ENCODE results near the gene FYB1.
A peak's percentile ranks its signal among the peaks of the same experiment; 100 is the strongest.

FYB1 gene

GRCh38 chr5:39080597-39081204 lies 138.7 kb downstream of the FYB1 start:
- DNase-seq (ENCODE audit: low spot score) = peak; percentile 54

- no peak for DNase-seq (ENCODE audit: low spot score)
These were observed 139.2 kb downstream of the FYB1 start for GRCh38 chr5:39080168-39080567.

GRCh38 chr5:39079147-39079546 lies 140.2 kb downstream of the FYB1 start:
- DNase-seq (ENCODE audit: low spot score) = no peak

GRCh38 chr5:39076757-39077728 lies 142.3 kb downstream of the FYB1 start:
- peak; percentile 39 for DNase-seq (ENCODE audit: low spot score)

GRCh38 chr5:39076101-39076756 lies 143.1 kb downstream of the FYB1 start:
- DNase-seq (ENCODE audit: low spot score) = no peak

GRCh38 chr5:39074017-39074814 lies 145.1 kb downstream of the FYB1 start, which contains the start of gene RICTOR:
Gene RICTOR (minus strand): TSS chr5:39074399. CDS start chr5:39074377, 22 bp downstream.
- DNase-seq (ENCODE audit: low spot score) = peak; percentile 95

GRCh38 chr5:39073767-39074016 lies 145.7 kb downstream of the FYB1 start:
- DNase-seq (ENCODE audit: low spot score) = no peak

GRCh38 chr5:39072925-39073766 lies 146.2 kb downstream of the FYB1 start:
- DNase-seq (ENCODE audit: low spot score) = peak; percentile 41

- no peak for DNase-seq (ENCODE audit: low spot score)
These were observed 151.3 kb downstream of the FYB1 start for GRCh38 chr5:39068099-39068498.

- DNase-seq (ENCODE audit: low spot score) = no peak
These were observed 154.9 kb downstream of the FYB1 start for GRCh38 chr5:39064450-39064849.

GRCh38 chr5:39063037-39063436 lies 156.3 kb downstream of the FYB1 start:
- no peak for DNase-seq (ENCODE audit: low spot score)

- DNase-seq (ENCODE audit: low spot score) = no peak
These were observed 156.8 kb downstream of the FYB1 start for GRCh38 chr5:39062530-39062929.

GRCh38 chr5:39062104-39062503 lies 157.3 kb downstream of the FYB1 start:
- no peak for DNase-seq (ENCODE audit: low spot score)

GRCh38 chr5:39059064-39059463 lies 160.3 kb downstream of the FYB1 start:
- DNase-seq (ENCODE audit: low spot score) = no peak

GRCh38 chr5:39058178-39058921 lies 161.0 kb downstream of the FYB1 start:
- DNase-seq (ENCODE audit: low spot score) = no peak

GRCh38 chr5:39057734-39058133 lies 161.6 kb downstream of the FYB1 start:
- DNase-seq (ENCODE audit: low spot score) = no peak

GRCh38 chr5:39055768-39056398 lies 163.5 kb downstream of the FYB1 start:
- no peak for DNase-seq (ENCODE audit: low spot score)
